ENCODE measurements around the gene C4orf50. TPM values are rescaled to one million over a fixed set of nuclear protein-coding genes. Genes with fewer than 3 reads are reported as not detected.

C4orf50 gene
- polyA plus RNA-seq, 3 donors, result not detected

- no peaks in the 10 kb centered on the region for H3K9me3 Mint-ChIP-seq
- no peaks in the 10 kb centered on the region for H3K27me3 ChIP-seq (ENCODE audit: control insufficient read depth in 2 of 2, insufficient read depth in 2 of 2, low read length in 2 of 2)
- no peak overlapping the region for H3K27ac ChIP-seq (ENCODE audit: low read depth in 1 of 2, low read length in 2 of 2)
- no peaks in the 10 kb centered on the region for H3K36me3 Mint-ChIP-seq
- H3K27ac Mint-ChIP-seq, result no peak overlapping the region
- no peaks in the 10 kb centered on the region for H4K20me1 ChIP-seq (ENCODE audit: insufficient read depth, low read length)
- no peaks in the 10 kb centered on the region for H3K36me3 ChIP-seq (replicated peaks in 1 of 2; ENCODE audit: control insufficient read depth in 1 of 2, insufficient read depth in 2 of 2, low read length in 2 of 2)
- H3K79me2 ChIP-seq (ENCODE audit: insufficient read depth, low read length), result no peaks in the 10 kb centered on the region
- no peaks in the 10 kb centered on the region for H3K9me3 ChIP-seq (replicated peaks in 1 of 2; ENCODE audit: control insufficient read depth in 1 of 2, insufficient read depth in 1 of 2, low read length in 2 of 2)
- no peak overlapping the region for H3K4me3 Mint-ChIP-seq
- no peak overlapping the region for H3K9ac ChIP-seq (ENCODE audit: insufficient read depth, low read length, poor library complexity, severe bottlenecking)
- H2AFZ ChIP-seq (ENCODE audit: insufficient read depth, low read depth, low read length, poor library complexity, severe bottlenecking), result no peak overlapping the region
- intact Hi-C loops (cut with micrococcal nuclease), result no loop called here
- TF ChIP-seq, protein P1, sequence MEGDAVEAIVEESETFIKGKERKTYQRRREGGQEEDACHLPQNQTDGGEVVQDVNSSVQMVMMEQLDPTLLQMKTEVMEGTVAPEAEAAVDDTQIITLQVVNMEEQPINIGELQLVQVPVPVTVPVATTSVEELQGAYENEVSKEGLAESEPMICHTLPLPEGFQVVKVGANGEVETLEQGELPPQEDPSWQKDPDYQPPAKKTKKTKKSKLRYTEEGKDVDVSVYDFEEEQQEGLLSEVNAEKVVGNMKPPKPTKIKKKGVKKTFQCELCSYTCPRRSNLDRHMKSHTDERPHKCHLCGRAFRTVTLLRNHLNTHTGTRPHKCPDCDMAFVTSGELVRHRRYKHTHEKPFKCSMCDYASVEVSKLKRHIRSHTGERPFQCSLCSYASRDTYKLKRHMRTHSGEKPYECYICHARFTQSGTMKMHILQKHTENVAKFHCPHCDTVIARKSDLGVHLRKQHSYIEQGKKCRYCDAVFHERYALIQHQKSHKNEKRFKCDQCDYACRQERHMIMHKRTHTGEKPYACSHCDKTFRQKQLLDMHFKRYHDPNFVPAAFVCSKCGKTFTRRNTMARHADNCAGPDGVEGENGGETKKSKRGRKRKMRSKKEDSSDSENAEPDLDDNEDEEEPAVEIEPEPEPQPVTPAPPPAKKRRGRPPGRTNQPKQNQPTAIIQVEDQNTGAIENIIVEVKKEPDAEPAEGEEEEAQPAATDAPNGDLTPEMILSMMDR (IDR thresholded peaks at IDR 0.05), result no peak
- H3K27me3 Mint-ChIP-seq (ENCODE audit: low read depth in 3 of 3), result peaks cover 2 to 4% (median 4%) of the 10 kb centered on the region in 3 donors
- WGBS (ENCODE audit: insufficient coverage), result 92% methylated on average over 6 of the region's 8 CpGs
- no peaks in the 10 kb centered on the region for H3K4me1 Mint-ChIP-seq
- no peaks in the 10 kb centered on the region for H3K4me1 ChIP-seq (ENCODE audit: control insufficient read depth in 1 of 2, insufficient read depth in 2 of 2, low read length in 2 of 2)
- no peak for DNase-seq
- H3K4me2 ChIP-seq (replicated peaks; ENCODE audit: extremely low read depth, low read length, poor library complexity, severe bottlenecking), result no peak overlapping the region
- no peak overlapping the region for H3K4me3 ChIP-seq (replicated peaks in 1 of 3; ENCODE audit: low read depth in 2 of 3, low read length in 3 of 3)
Observed at GRCh38 chr4:6020613-6021012, 2.4 kb upstream of the C4orf50 start.

DNA sequence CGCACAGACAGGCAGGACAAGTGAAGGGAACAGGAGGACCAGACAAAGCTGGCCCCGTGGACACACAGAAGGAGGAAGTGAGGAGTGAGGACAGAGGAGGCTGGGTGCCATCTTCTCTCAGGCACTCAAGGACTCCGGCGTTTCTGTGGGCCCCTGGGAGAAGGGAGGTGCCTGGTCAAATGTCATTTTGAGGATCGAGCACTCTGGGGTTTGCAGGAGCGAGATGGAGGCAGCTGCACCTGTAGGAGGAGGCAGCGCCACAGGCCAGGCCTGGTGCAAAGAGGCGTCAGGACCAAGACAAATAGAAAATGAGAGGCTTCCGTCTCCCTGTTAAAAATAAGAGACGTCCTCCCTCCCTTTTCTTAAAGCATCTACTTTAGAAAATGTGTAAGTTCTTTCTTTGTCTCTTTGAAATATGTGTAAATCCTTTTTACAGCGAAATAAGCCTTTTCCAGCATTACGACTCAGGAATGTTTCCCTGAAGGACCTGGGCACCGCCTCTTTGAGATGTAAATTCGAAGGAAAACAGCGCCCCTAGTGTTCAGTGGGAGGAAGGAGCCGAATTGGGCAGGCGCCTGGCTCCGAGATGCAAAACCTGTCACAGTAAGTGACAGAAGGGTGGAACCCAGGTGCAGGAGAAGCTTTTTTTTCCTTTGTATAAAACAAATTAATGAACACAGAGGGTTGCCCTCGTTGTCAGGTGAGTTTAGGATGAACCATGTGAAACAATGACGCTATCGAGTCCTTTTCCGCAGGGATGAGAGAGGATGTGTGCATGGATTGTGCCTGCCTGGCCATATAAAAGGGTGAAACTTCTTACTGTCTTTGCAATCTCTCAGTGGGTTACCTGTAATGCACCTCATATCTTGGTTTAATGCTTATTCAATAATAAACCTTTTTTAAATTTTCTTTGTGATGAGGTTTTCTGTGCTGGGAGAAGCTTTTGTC, 1.4 kb upstream of the C4orf50 start:
- H2AFZ ChIP-seq (ENCODE audit: insufficient read depth, low read depth, low read length, poor library complexity, severe bottlenecking), result peak overlapping the region; percentile 1
- Mint-ChIP-seq H3K9me3 (no peaks in the 10 kb centered on the region), H3K4me3 (no peak overlapping the region), H3K4me1 (no peaks in the 10 kb centered on the region), H3K27me3 (ENCODE audit: low read depth in 3 of 3) (peaks cover 2 to 4% (median 4%) of the 10 kb centered on the region in 3 donors), H3K36me3 (no peaks in the 10 kb centered on the region), H3K27ac (no peak overlapping the region)
- H3K9ac ChIP-seq (ENCODE audit: insufficient read depth, low read length, poor library complexity, severe bottlenecking), result no peak overlapping the region
- no peak overlapping the region for H3K4me2 ChIP-seq (replicated peaks; ENCODE audit: extremely low read depth, low read length, poor library complexity, severe bottlenecking)
- no peaks in the 10 kb centered on the region for H3K36me3 ChIP-seq (replicated peaks in 1 of 2; ENCODE audit: control insufficient read depth in 1 of 2, insufficient read depth in 2 of 2, low read length in 2 of 2)
- no peaks in the 10 kb centered on the region for H3K9me3 ChIP-seq (replicated peaks in 1 of 2; ENCODE audit: control insufficient read depth in 1 of 2, insufficient read depth in 1 of 2, low read length in 2 of 2)
- peak in 2 of 3 donors; percentile 7 to 11 for DNase-seq
- H3K4me3 ChIP-seq (replicated peaks in 1 of 3; ENCODE audit: low read depth in 2 of 3, low read length in 3 of 3), result no peak overlapping the region
- WGBS (ENCODE audit: insufficient coverage), result 39% methylated on average over 17 of the region's 22 CpGs
- no peaks in the 10 kb centered on the region for H3K79me2 ChIP-seq (ENCODE audit: insufficient read depth, low read length)
- no peaks in the 10 kb centered on the region for H3K4me1 ChIP-seq (ENCODE audit: control insufficient read depth in 1 of 2, insufficient read depth in 2 of 2, low read length in 2 of 2)
- H4K20me1 ChIP-seq (ENCODE audit: insufficient read depth, low read length), result no peaks in the 10 kb centered on the region
- H3K27me3 ChIP-seq (ENCODE audit: control insufficient read depth in 2 of 2, insufficient read depth in 2 of 2, low read length in 2 of 2), result no peaks in the 10 kb centered on the region
- TF ChIP-seq, protein P1 (IDR thresholded peaks at IDR 0.05), result peak; percentile 96
- intact Hi-C loops (cut with micrococcal nuclease), result no loop called here
- H3K27ac ChIP-seq (ENCODE audit: low read depth in 1 of 2, low read length in 2 of 2), result no peak overlapping the region
